ENCODE results near the gene IFIT2. TPM values are rescaled to one million over a fixed set of nuclear protein-coding genes. Genes with fewer than 3 reads are reported as not detected.

IFIT2 gene
- total RNA-seq, 1 experiment from 2014 or later: not detected

DNA sequence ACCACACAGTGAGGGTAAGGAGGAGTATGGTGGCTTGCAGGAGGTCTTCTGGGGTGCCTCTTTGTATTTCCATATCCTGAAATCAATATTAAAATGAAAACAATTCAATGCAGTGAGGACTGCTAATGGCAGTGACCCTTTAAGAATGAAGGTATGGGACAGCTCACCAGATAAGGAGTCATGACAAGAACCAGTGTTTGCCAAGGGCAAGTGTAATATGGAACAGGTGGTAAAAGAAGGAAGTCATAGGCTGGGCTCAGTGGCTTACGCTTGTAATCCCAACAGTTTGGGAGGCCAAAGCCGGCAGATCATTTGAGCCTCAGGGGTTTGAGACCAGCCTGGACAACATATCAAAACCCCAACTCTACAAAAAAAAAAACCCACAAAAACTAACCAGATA is 30.3 kb upstream of the IFIT2 start:
- Histone ChIP-seq H3K27ac (ENCODE audit: insufficient read length, low read depth, low read length) (no peak overlapping the region), H2BK20ac (ENCODE audit: low read depth, low read length, poor library complexity, severe bottlenecking) (no peak overlapping the region), H3K79me1 (ENCODE audit: insufficient read depth, low read depth, low read length, poor library complexity, severe bottlenecking) (no peaks in the 10 kb centered on the region), H3K18ac (ENCODE audit: insufficient read length, low read depth, low read length) (no peak overlapping the region), H3K79me2 (ENCODE audit: insufficient read depth, low read length) (no peaks in the 10 kb centered on the region), H3K4me2 (ENCODE audit: insufficient read depth, insufficient read length, low read length) (no peak overlapping the region), H4K8ac (replicated peaks; ENCODE audit: insufficient read length, low read depth, low read length) (no peak overlapping the region), H3K56ac (ENCODE audit: insufficient read length, low read depth, low read length) (no peak overlapping the region), H4K20me1 (ENCODE audit: control insufficient read depth, insufficient read depth, insufficient read length) (no peaks in the 10 kb centered on the region), H3K9ac (ENCODE audit: extremely low read depth, insufficient read length, low read length) (no peak overlapping the region), H3K14ac (ENCODE audit: insufficient read depth, low read length) (no peak overlapping the region), H3K9me3 (ENCODE audit: control insufficient read depth, low read depth, low read length) (no peaks in the 10 kb centered on the region), H2BK12ac (ENCODE audit: insufficient read length, low read depth, low read length) (no peak overlapping the region), H2BK120ac (ENCODE audit: low read depth, low read length, poor library complexity, severe bottlenecking) (no peak overlapping the region), H3K23ac (ENCODE audit: insufficient read length, low read depth, low read length) (no peak overlapping the region), H2BK15ac (ENCODE audit: low read depth, low read length) (no peak overlapping the region), H3K4ac (ENCODE audit: low read depth, low read length) (no peak overlapping the region), H2BK5ac (ENCODE audit: insufficient read length, low read length) (no peak overlapping the region), H2AFZ (ENCODE audit: low read length) (no peak overlapping the region), H4K91ac (ENCODE audit: insufficient read length, low read depth, low read length) (no peak overlapping the region), H3K23me2 (ENCODE audit: insufficient read length, low read depth, low read length, poor library complexity, severe bottlenecking) (no peaks in the 10 kb centered on the region), H3K27me3 (ENCODE audit: insufficient read depth, low read length) (no peaks in the 10 kb centered on the region), H4K5ac (ENCODE audit: insufficient read length, low read depth, low read length) (no peak overlapping the region), H3T11ph (ENCODE audit: low read length) (no peak overlapping the region), H3K4me1 (ENCODE audit: insufficient read depth, low read length) (no peaks in the 10 kb centered on the region; the same call in 1 of the 2 replicates), H2AK5ac (ENCODE audit: insufficient read length, low read length) (no peak overlapping the region)
- Mint-ChIP-seq H3K27me3 (ENCODE audit: low read depth) (no peaks in the 10 kb centered on the region), H3K9me3 (no peaks in the 10 kb centered on the region), H3K36me3 (ENCODE audit: insufficient read depth in 1 of 3, low read depth in 3 of 3) (no peaks in the 10 kb centered on the region), H3K27ac (no peak overlapping the region), H3K4me1 (peaks cover 6 to 11% of the 10 kb centered on the region in 2 experiments; a peak in 3 of 4 replicates), H3K4me3 (no peak overlapping the region)
- TF ChIP-seq, protein P1, sequence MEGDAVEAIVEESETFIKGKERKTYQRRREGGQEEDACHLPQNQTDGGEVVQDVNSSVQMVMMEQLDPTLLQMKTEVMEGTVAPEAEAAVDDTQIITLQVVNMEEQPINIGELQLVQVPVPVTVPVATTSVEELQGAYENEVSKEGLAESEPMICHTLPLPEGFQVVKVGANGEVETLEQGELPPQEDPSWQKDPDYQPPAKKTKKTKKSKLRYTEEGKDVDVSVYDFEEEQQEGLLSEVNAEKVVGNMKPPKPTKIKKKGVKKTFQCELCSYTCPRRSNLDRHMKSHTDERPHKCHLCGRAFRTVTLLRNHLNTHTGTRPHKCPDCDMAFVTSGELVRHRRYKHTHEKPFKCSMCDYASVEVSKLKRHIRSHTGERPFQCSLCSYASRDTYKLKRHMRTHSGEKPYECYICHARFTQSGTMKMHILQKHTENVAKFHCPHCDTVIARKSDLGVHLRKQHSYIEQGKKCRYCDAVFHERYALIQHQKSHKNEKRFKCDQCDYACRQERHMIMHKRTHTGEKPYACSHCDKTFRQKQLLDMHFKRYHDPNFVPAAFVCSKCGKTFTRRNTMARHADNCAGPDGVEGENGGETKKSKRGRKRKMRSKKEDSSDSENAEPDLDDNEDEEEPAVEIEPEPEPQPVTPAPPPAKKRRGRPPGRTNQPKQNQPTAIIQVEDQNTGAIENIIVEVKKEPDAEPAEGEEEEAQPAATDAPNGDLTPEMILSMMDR (conservative IDR thresholded peaks at IDR 0.05): no peak
- DNase-seq: no peak
- no CpG with 5 or more reads among the region's 2 CpGs for WGBS (ENCODE audit: extremely low coverage, insufficient read length, low lambda C conversion rate)

Measured in H9 (cell line).